Neutrophil (primary cell): ENCODE data around the gene STUM.

ENCODE experiments used
- H3K27ac ChIP-seq: fragments of 200-600 bp; sonication (generic); 2 replicates; pipeline ENCODE4 v1.5.1; 2016; ENCODE audit warnings: mild to moderate bottlenecking, moderate library complexity
- H3K27me3 ChIP-seq: fragments of 200-600 bp; sonication (generic); 2 replicates; pipeline ENCODE4 v1.6.0; 2016; ENCODE audit warnings: mild to moderate bottlenecking
- H3K36me3 ChIP-seq: fragments of 200-600 bp; sonication (generic); 2 replicates; pipeline ENCODE4 v1.5.1; 2017
- H3K4me1 ChIP-seq, 2 experiments: fragments of 200-600 bp in 1 of 2; sonication (generic) in 1 of 2; 1 replicate in 1 of 2; 2 replicates in 1 of 2; pipeline versions ENCODE4 v1.5.1 to v1.6.1; 2013 to 2016; ENCODE audit warnings: low read depth in 1 of 2, low read length in 1 of 2, mild to moderate bottlenecking in 1 of 2, moderate library complexity in 1 of 2; ENCODE audit not compliant: control insufficient read depth in 1 of 2, insufficient read depth in 1 of 2
- H3K4me3 ChIP-seq, 2 experiments: fragments of 200-600 bp in 1 of 2; sonication (generic) in 1 of 2; 1 replicate in 1 of 2; 2 replicates in 1 of 2; pipeline ENCODE4 v1.5.1; 2013 to 2016; ENCODE audit warnings: low read depth in 1 of 2, low read length in 1 of 2, mild to moderate bottlenecking in 1 of 2, moderate library complexity in 1 of 2
- H3K9me3 ChIP-seq: fragments of 200-600 bp; sonication (generic); 2 replicates; pipeline ENCODE4 v1.5.1; 2016
- CTCF ChIP-seq: fragments of 200-600 bp; sonication (generic); IDR thresholded peaks from 2 replicates; pipeline ENCODE4 v1.5.1; 2016; ENCODE audit warnings: antibody characterized with exemption

STUM gene

GRCh38 chr1:226579781-226580323 is 31.3 kb downstream of the STUM start:
- no peak for TF ChIP-seq CTCF
- Histone ChIP-seq H3K27ac (no peak overlapping the region), H3K36me3 (no peaks in the 10 kb centered on the region), H3K4me1 (no peaks in the 10 kb centered on the region), H3K9me3 (no peaks in the 10 kb centered on the region), H3K27me3 (no peaks in the 10 kb centered on the region), H3K4me3 (no peak overlapping the region)

- no peaks in the 10 kb centered on the region for H3K36me3 ChIP-seq
- H3K9me3 ChIP-seq, result no peaks in the 10 kb centered on the region
- H3K4me1 ChIP-seq, result no peaks in the 10 kb centered on the region
- no peak for TF ChIP-seq CTCF
- H3K27ac ChIP-seq, result no peak overlapping the region
- H3K4me3 ChIP-seq, result no peak overlapping the region
- no peaks in the 10 kb centered on the region for H3K27me3 ChIP-seq
Observed at GRCh38 chr1:226580625-226581270, 32.2 kb downstream of the STUM start.

GRCh38 chr1:226581650-226582330 is 33.2 kb downstream of the STUM start:
- Histone ChIP-seq H3K27me3 (no peaks in the 10 kb centered on the region), H3K36me3 (no peaks in the 10 kb centered on the region), H3K4me3 (no peak overlapping the region), H3K4me1 (no peaks in the 10 kb centered on the region), H3K27ac (no peak overlapping the region), H3K9me3 (no peaks in the 10 kb centered on the region)
- TF ChIP-seq CTCF, result no peak

GRCh38 chr1:226582966-226583365 is 34.4 kb downstream of the STUM start:
- Histone ChIP-seq H3K4me1 (no peaks in the 10 kb centered on the region), H3K27me3 (no peaks in the 10 kb centered on the region), H3K4me3 (no peak overlapping the region), H3K27ac (no peak overlapping the region), H3K36me3 (no peaks in the 10 kb centered on the region), H3K9me3 (no peaks in the 10 kb centered on the region)
- no peak for TF ChIP-seq CTCF

GRCh38 chr1:226584164-226584563 is 35.6 kb downstream of the STUM start:
- TF ChIP-seq CTCF, result no peak
- Histone ChIP-seq H3K4me3 (no peak overlapping the region), H3K27ac (no peak overlapping the region), H3K27me3 (no peaks in the 10 kb centered on the region), H3K9me3 (no peaks in the 10 kb centered on the region), H3K36me3 (no peaks in the 10 kb centered on the region), H3K4me1 (no peaks in the 10 kb centered on the region)
